ENCODE data around the gene OAT.

- TF ChIP-seq CTCF (IDR thresholded peaks at IDR 0.05) (no peak), POLR2A (IDR thresholded peaks at IDR 0.05) (no peak)
Measured at GRCh38 chr10:124370426-124370825, 48.3 kb downstream of the OAT start.
